K562 (cell line): ENCODE results near the gene LCE3A. TPM values are rescaled to one million over a fixed set of nuclear protein-coding genes. Genes with fewer than 3 reads are reported as not detected.

Experiments used
- ATAC-seq: fragments of 200-7000 bp; cut with Tn5 transposase; 3 replicates; pipeline ENCODE4 v1.9.1; 2020; ENCODE audit warnings: moderate library complexity
- BruUV-seq: library from RNA; stranded (reverse); fragments of 400-500 nt; replicated peaks from 2 replicates; lab custom pipeline; 2021; lab: Mats Ljungman, UMichigan
- CTCF ChIA-PET: fragments of 300-600 bp; formaldehyde crosslinking; extraction: SDS; loops from one replicate; lab custom pipeline; 2021; ENCODE audit warnings: low intra/inter-chr PET ratio; lab: Yijun Ruan, JAX
- POLR2A ChIA-PET: fragments of 300-600, 350-650 bp; sonication (Branson Sonifier 250); formaldehyde crosslinking; extraction: SDS; loops from one replicate; lab custom pipeline; 2021; ENCODE audit warnings: antibody characterized with exemption, inconsistent platforms; lab: Yijun Ruan, JAX
- DNase-seq, 4 experiments: peaks; one replicate each; pipeline versions ENCODE4 v3.0.0 to v3.0.0-alpha.2; 2011 to 2018; ENCODE audit warnings: low spot score in 3 of 4, mixed read lengths in 3 of 4; ENCODE audit errors: extremely low read depth in 1 of 4
- FAIRE-seq: peaks from 2 replicates; lab custom pipeline; 2011; peaks lifted over from hg19 to GRCh38; lab: Jason Lieb, UNC
- H2AFZ ChIP-seq: 2 replicates; pipeline ENCODE4 v1.6.0; 2011; ENCODE audit warnings: low read depth, low read length, control low read depth, inconsistent platforms
- H3K27ac ChIP-seq: fragments of 200-600 bp; 3 replicates; pipeline ENCODE4 v1.8.0; 2011; ENCODE audit warnings: low read depth, mild to moderate bottlenecking, control low read depth, inconsistent platforms, low read length, moderate library complexity, mixed read lengths; ENCODE audit errors: extremely low read depth
- H3K27me3 ChIP-seq, 2 experiments: fragments of 300-600 bp in 1 of 2; 2 replicates in 1 of 2; 3 replicates in 1 of 2; pipeline versions ENCODE4 v1.6.0 to v1.8.0; 2011; ENCODE audit warnings: inconsistent platforms in 2 of 2, low read length in 2 of 2, mild to moderate bottlenecking in 1 of 2, mixed read lengths in 1 of 2, moderate library complexity in 1 of 2; ENCODE audit not compliant: control insufficient read depth in 2 of 2, insufficient read depth in 2 of 2
- H3K36me3 ChIP-seq: fragments of 300-600 bp; 3 replicates; pipeline ENCODE4 v1.8.0; 2011; ENCODE audit warnings: mild to moderate bottlenecking, low read length, inconsistent platforms; ENCODE audit not compliant: control insufficient read depth, insufficient read depth
- H3K4me1 ChIP-seq, 2 experiments: fragments of 200-600 bp in 1 of 2; replicated peaks in 1 of 2; 2 replicates in 1 of 2; 3 replicates in 1 of 2; pipeline versions ENCODE4 v1.5.1 to v1.8.0; 2011; ENCODE audit warnings: inconsistent platforms in 2 of 2, low read length in 2 of 2, mild to moderate bottlenecking in 1 of 2, mixed read lengths in 1 of 2, moderate library complexity in 1 of 2; ENCODE audit not compliant: control insufficient read depth in 2 of 2, insufficient read depth in 2 of 2
- H3K4me2 ChIP-seq: 2 replicates; pipeline ENCODE4 v1.6.1; 2011; ENCODE audit warnings: low read length, control low read depth, inconsistent platforms, mixed read lengths; ENCODE audit not compliant: insufficient read depth
- H3K4me3 ChIP-seq: fragments of 200-600 bp; sonication (generic), shearing (Covaris generic); 2 replicates; pipeline ENCODE4 v1.5.1; 2016; ENCODE audit warnings: control low read depth, inconsistent platforms
- H3K79me2 ChIP-seq: fragments of 200-600 bp; 3 replicates; pipeline ENCODE4 v1.8.0; 2011; ENCODE audit warnings: low read length, inconsistent platforms; ENCODE audit not compliant: control insufficient read depth, insufficient read depth
- H3K9ac ChIP-seq, 2 experiments: 2 replicates each; pipeline versions ENCODE4 v1.6.0 to v1.6.1; 2011; ENCODE audit warnings: low read depth in 2 of 2, low read length in 2 of 2, control low read depth in 1 of 2, inconsistent platforms in 1 of 2, mild to moderate bottlenecking in 1 of 2, mixed read lengths in 1 of 2; ENCODE audit not compliant: insufficient read depth in 1 of 2
- H3K9me1 ChIP-seq: one replicate; pipeline ENCODE4 v1.6.0; 2011; ENCODE audit warnings: inconsistent platforms, mild to moderate bottlenecking, low read length, moderate library complexity; ENCODE audit not compliant: control insufficient read depth, insufficient read depth
- H3K9me3 ChIP-seq: replicated peaks from 2 replicates; pipeline ENCODE4 v1.5.1; 2011; ENCODE audit warnings: low read depth, low read length, inconsistent platforms; ENCODE audit not compliant: control insufficient read depth, insufficient read depth
- H4K20me1 ChIP-seq: replicated peaks from 2 replicates; pipeline ENCODE4 v1.6.1; 2011; ENCODE audit warnings: low read length, inconsistent platforms, mixed read lengths; ENCODE audit not compliant: control insufficient read depth, insufficient read depth
- BDP1 ChIP-seq: IDR thresholded peaks from 3 replicates; pipeline ENCODE4 v1.6.1; 2011; ENCODE audit not compliant: insufficient read length, insufficient read depth
- DNMT1 ChIP-seq: fragments of 450-650 bp; IDR thresholded peaks from 2 replicates; pipeline ENCODE4 v1.6.1; 2016; ENCODE audit warnings: antibody characterized with exemption, mild to moderate bottlenecking
- GATA2 ChIP-seq: sonication (generic); formaldehyde crosslinking; IDR thresholded peaks from 2 replicates; pipeline ENCODE4 v1.4.0; 2020; ENCODE audit warnings: mild to moderate bottlenecking, missing genetic modification reagents
- GTF2E2 ChIP-seq: fragments of 200-800 bp; sonication (Bioruptor generic); IDR thresholded peaks from 2 replicates; pipeline ENCODE4 v1.6.1; 2016; ENCODE audit warnings: missing genetic modification characterization, missing compliant biosample characterization
- HDGF ChIP-seq: fragments of 450-650 bp; IDR thresholded peaks from 2 replicates; pipeline ENCODE4 v1.6.1; 2016
- HMG20B ChIP-seq: fragments of 250-450 bp; sonication (Bioruptor Pico); IDR thresholded peaks from 2 replicates; pipeline ENCODE4 v1.5.0; 2021; ENCODE audit warnings: mild to moderate bottlenecking
- RAD21 ChIP-seq, 2 experiments: fragments of 250-450 bp in 1 of 2; fragments of 450-650 bp in 1 of 2; sonication (Bioruptor Pico) in 1 of 2; formaldehyde crosslinking in 1 of 2; IDR thresholded peaks in 1 of 2; conservative IDR thresholded peaks in 1 of 2; 2 replicates each; pipeline versions ENCODE4 v1.4.0 to v1.8.0; 2020 to 2022; ENCODE audit warnings: mild to moderate bottlenecking in 2 of 2, moderate library complexity in 1 of 2
- RAD51 ChIP-seq: fragments of 450-650 bp; IDR thresholded peaks from 2 replicates; pipeline ENCODE4 v1.7.1; 2016; ENCODE audit warnings: low read depth, mild to moderate bottlenecking, borderline replicate concordance
- TEAD1 ChIP-seq, 2 experiments: fragments of 450-650 bp in 1 of 2; sonication (generic) in 1 of 2; formaldehyde crosslinking; IDR thresholded peaks; 2 replicates each; pipeline versions ENCODE4 v1.4.0 to v1.8.0; 2020 to 2022; ENCODE audit warnings: mild to moderate bottlenecking in 2 of 2, missing genetic modification reagents in 1 of 2
- TGIF2 ChIP-seq: sonication (generic); formaldehyde crosslinking; IDR thresholded peaks from 2 replicates; pipeline ENCODE4 v1.8.1; 2022; ENCODE audit warnings: mild to moderate bottlenecking, missing genetic modification reagents, moderate library complexity
- ZNF140 ChIP-seq: fragments of 250-450 bp; sonication (Bioruptor Pico); IDR thresholded peaks from 2 replicates; pipeline ENCODE4 v1.8.0; 2021; ENCODE audit warnings: moderate library complexity, mild to moderate bottlenecking, inconsistent platforms
- ZNF316 ChIP-seq: fragments of 450-650 bp; IDR thresholded peaks from 2 replicates; pipeline ENCODE4 v1.6.1; 2016
- WGBS: fragments of 100-300 bp; shearing (Covaris generic); methylation state at CpG from one replicate; pipeline ENCODE4 v1.1.6; 2016; ENCODE audit warnings: low coverage, mixed read lengths; ENCODE audit not compliant: insufficient coverage; ENCODE audit errors: missing lambda C conversion rate; 5-methylcytosine and 5-hydroxymethylcytosine counted together
- in situ Hi-C: fragments of 300-500 bp; cut with MboI; formaldehyde crosslinking; loops from 4 replicates; pipeline ENCODE4 v1.15.0; 2018; ENCODE audit warnings: inconsistent platforms, mixed read lengths
- intact Hi-C: fragments of 100-400 bp; cut with micrococcal nuclease; formaldehyde crosslinking; loops from 2 replicates; pipeline ENCODE4 v1.14.2; 2022
- polyA plus RNA-seq, 8 experiments: library from polyadenylated mRNA; depleted of rRNA in 4 of 8; stranded (reverse) in 5 of 8; unstranded in 3 of 8; fragments of >200 nt; fragmentation: Nextera tagmentation in 2 of 8; fragmentation: Illumina TruSeq in 1 of 8; extraction: Ambion mirVana in 2 of 8; extraction: Trizol in 1 of 8; gene quantifications; 2 replicates each; pipeline versions ENCODE4 v1.2.1 to v1.2.3, GENCODE V29; 2011 to 2014; ENCODE audit warnings: inconsistent platforms in 1 of 8, missing spikeins in 1 of 8
- total RNA-seq, 7 experiments: library from RNA; depleted of rRNA in 6 of 7; stranded (reverse); fragments of >200 nt in 6 of 7; fragmentation: Illumina TruSeq in 2 of 7; extraction: Trizol in 2 of 7; gene quantifications; 2 replicates each; pipeline versions ENCODE4 v1.2.1 to v1.2.3, GENCODE V29; 2011 to 2021; ENCODE audit warnings: low replicate concordance in 1 of 7
- TF ChIP-seq, protein P1 (sequence below), 2 experiments: fragments of 450-650 bp in 1 of 2; sonication (generic) in 1 of 2; formaldehyde crosslinking in 1 of 2; IDR thresholded peaks; 2 replicates each; pipeline versions ENCODE4 v1.7.1 to v1.9.0; 2016 to 2022; ENCODE audit warnings: inconsistent platforms in 1 of 2, mild to moderate bottlenecking in 1 of 2, missing genetic modification reagents in 1 of 2

Gene LCE3A
- total and polyA plus RNA-seq, 9 of the 15 experiments (the other 6 are each of a cell fraction or from before 2014, with no cell fraction given) = not detected

DNA sequence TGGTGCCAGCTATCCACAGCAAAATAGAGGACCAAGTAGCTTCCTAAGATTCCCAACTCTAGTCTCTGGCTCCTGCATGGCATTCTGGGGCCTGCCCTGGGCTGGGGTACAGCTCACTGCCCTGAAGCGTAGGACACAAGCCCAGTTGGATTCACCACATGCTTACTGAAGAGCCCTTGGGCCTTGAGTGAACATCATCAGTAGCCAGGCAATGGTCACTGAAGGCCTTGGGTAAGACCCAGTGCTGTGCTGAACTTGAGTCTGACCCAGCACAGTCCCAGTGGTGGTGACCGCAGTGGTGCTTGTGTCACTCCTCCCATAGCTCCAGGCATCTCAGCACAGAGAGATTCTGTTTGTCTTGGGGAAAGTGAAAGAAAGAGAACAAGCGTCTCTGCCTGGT is 7.7 kb upstream of the LCE3A start (continued):
- TF ChIP-seq BDP1 = no peak
- TF ChIP-seq GTF2E2 (tag) = no peak

- in situ Hi-C loops (no loop called here), intact Hi-C loops (no loop called here)
- no peak overlapping the region for H3K4me3 ChIP-seq
- no peak overlapping the region for H2AFZ ChIP-seq
- FAIRE-seq (no peak), ATAC-seq (no peak), DNase-seq (no peak)
- ChIA-PET POLR2A (no interaction called here), CTCF (no interaction called here)
- H3K79me2 ChIP-seq = no peaks in the 10 kb centered on the region
- H4K20me1 ChIP-seq = 0 out of 2 replicates have a peak, but pooled peaks cover 6% of the 10 kb centered on the region
- H3K4me2 ChIP-seq = no peak overlapping the region
- H3K9ac ChIP-seq = no peak overlapping the region
- no peak overlapping the region for H3K27ac ChIP-seq
- no peaks in the 10 kb centered on the region for H3K36me3 ChIP-seq
- no peaks in the 10 kb centered on the region for H3K27me3 ChIP-seq
- WGBS = 0% methylated on average over 1 of the region's 1 CpG
- BruUV-seq = no TSS peak
- no peaks in the 10 kb centered on the region for H3K9me3 ChIP-seq
- no peaks in the 10 kb centered on the region for H3K9me1 ChIP-seq
- H3K4me1 ChIP-seq = peaks cover 0 to 9% of the 10 kb centered on the region in 2 experiments; a peak in 2 of 5 replicates
- TF ChIP-seq ZNF316 = no peak
- TF ChIP-seq TEAD1 (CRISPR knock-in tag; IDR thresholded peaks at IDR 0.05) = no peak
- no peak for TF ChIP-seq RAD51
- no peak for TF ChIP-seq RAD21 (CRISPR knock-in tag; conservative IDR thresholded peaks at IDR 0.05 in 1 of 2, IDR thresholded peaks at IDR 0.05 in 1 of 2)
- TF ChIP-seq HMG20B (CRISPR knock-in tag) = no peak
- TF ChIP-seq, protein P1, sequence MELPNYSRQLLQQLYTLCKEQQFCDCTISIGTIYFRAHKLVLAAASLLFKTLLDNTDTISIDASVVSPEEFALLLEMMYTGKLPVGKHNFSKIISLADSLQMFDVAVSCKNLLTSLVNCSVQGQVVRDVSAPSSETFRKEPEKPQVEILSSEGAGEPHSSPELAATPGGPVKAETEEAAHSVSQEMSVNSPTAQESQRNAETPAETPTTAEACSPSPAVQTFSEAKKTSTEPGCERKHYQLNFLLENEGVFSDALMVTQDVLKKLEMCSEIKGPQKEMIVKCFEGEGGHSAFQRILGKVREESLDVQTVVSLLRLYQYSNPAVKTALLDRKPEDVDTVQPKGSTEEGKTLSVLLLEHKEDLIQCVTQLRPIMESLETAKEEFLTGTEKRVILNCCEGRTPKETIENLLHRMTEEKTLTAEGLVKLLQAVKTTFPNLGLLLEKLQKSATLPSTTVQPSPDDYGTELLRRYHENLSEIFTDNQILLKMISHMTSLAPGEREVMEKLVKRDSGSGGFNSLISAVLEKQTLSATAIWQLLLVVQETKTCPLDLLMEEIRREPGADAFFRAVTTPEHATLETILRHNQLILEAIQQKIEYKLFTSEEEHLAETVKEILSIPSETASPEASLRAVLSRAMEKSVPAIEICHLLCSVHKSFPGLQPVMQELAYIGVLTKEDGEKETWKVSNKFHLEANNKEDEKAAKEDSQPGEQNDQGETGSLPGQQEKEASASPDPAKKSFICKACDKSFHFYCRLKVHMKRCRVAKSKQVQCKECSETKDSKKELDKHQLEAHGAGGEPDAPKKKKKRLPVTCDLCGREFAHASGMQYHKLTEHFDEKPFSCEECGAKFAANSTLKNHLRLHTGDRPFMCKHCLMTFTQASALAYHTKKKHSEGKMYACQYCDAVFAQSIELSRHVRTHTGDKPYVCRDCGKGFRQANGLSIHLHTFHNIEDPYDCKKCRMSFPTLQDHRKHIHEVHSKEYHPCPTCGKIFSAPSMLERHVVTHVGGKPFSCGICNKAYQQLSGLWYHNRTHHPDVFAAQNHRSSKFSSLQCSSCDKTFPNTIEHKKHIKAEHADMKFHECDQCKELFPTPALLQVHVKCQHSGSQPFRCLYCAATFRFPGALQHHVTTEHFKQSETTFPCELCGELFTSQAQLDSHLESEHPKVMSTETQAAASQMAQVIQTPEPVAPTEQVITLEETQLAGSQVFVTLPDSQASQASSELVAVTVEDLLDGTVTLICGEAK (IDR thresholded peaks at IDR 0.05) = no peak
- TF ChIP-seq, protein P1 (CRISPR knock-in tag; IDR thresholded peaks at IDR 0.05) = no peak
- no peak for TF ChIP-seq DNMT1
- no peak for TF ChIP-seq TGIF2 (CRISPR knock-in tag)
- no peak for TF ChIP-seq ZNF140 (CRISPR knock-in tag)
- TF ChIP-seq HDGF = no peak
- TF ChIP-seq GATA2 (CRISPR knock-in tag) = no peak
Observed at GRCh38 chr1:152626744-152627143, 3.8 kb upstream of the LCE3A start.
